Activated T-helper 17 cell treated with anti-CD3 and anti-CD28 coated beads, Interleukin-2, amount 50 U/mL, for 72 hours (primary cell): ENCODE measurements around the gene CNN2. TPM values are rescaled to one million over a fixed set of nuclear protein-coding genes. Genes with fewer than 3 reads are reported as not detected.

Experiments used
- ATAC-seq: fragments of 150-1000 bp; cut with Tn5 transposase; replicated peaks from 2 replicates; pipeline ENCODE4 v1.10.0; 2021; ENCODE audit warnings: mild to moderate bottlenecking, moderate library complexity
- H3K27ac Mint-ChIP-seq: one replicate; pipeline ENCODE4 v1.8.0; 2022; ENCODE audit warnings: mixed read lengths
- H3K27me3 Mint-ChIP-seq: one replicate; pipeline ENCODE4 v1.8.0; 2022; ENCODE audit warnings: mixed read lengths
- H3K36me3 Mint-ChIP-seq: one replicate; pipeline ENCODE4 v1.8.0; 2022; ENCODE audit warnings: low read depth, mild to moderate bottlenecking, mixed read lengths
- H3K4me1 Mint-ChIP-seq: one replicate; pipeline ENCODE4 v1.8.0; 2022; ENCODE audit warnings: mixed read lengths
- H3K4me3 Mint-ChIP-seq: one replicate; pipeline ENCODE4 v1.8.0; 2022; ENCODE audit warnings: mild to moderate bottlenecking, mixed read lengths
- H3K9me3 Mint-ChIP-seq: one replicate; pipeline ENCODE4 v1.8.0; 2022; ENCODE audit warnings: mixed read lengths
- total RNA-seq, 2 donors: library from RNA; stranded (reverse); gene quantifications; one replicate each; pipeline ENCODE4 v1.2.3, GENCODE V29; 2022

CNN2 gene
- total RNA-seq, 2 donors from 2014 or later = 152 to 246 TPM

- no peaks in the 10 kb centered on the region for H3K27me3 Mint-ChIP-seq
- no peak overlapping the region for H3K27ac Mint-ChIP-seq
- H3K36me3 Mint-ChIP-seq = peaks cover 32% of the 10 kb centered on the region
- H3K4me3 Mint-ChIP-seq = no peak overlapping the region
- no peak for ATAC-seq
- H3K4me1 Mint-ChIP-seq = no peaks in the 10 kb centered on the region
- H3K9me3 Mint-ChIP-seq = no peaks in the 10 kb centered on the region
Observed at GRCh38 chr19:991932-992669, 34.3 kb upstream of the CNN2 start.

DNA sequence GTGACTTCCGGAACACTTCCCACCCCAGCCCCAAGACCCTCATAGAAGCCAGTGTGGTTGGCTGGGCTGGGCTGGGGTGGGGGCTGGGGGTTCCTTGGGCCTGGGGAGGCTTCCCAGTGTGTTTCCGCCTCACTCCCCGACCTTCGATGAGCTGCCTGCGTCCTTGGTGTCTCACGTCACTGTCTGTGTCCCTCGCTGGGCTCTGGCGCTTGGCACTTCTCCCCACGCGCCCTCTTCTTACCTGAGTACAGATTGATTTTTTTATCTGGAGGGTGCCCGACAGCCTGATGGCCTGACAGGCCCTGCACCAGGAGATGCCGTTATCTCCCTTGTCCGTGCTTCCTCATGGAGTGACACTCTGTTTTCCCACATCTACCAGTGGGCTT is 33.7 kb upstream of the CNN2 start:
- peaks cover 28% of the 10 kb centered on the region for H3K36me3 Mint-ChIP-seq
- H3K27ac Mint-ChIP-seq = no peak overlapping the region
- ATAC-seq = no peak
- no peaks in the 10 kb centered on the region for H3K4me1 Mint-ChIP-seq
- H3K4me3 Mint-ChIP-seq = no peak overlapping the region
- no peaks in the 10 kb centered on the region for H3K27me3 Mint-ChIP-seq
- H3K9me3 Mint-ChIP-seq = no peaks in the 10 kb centered on the region

DNA sequence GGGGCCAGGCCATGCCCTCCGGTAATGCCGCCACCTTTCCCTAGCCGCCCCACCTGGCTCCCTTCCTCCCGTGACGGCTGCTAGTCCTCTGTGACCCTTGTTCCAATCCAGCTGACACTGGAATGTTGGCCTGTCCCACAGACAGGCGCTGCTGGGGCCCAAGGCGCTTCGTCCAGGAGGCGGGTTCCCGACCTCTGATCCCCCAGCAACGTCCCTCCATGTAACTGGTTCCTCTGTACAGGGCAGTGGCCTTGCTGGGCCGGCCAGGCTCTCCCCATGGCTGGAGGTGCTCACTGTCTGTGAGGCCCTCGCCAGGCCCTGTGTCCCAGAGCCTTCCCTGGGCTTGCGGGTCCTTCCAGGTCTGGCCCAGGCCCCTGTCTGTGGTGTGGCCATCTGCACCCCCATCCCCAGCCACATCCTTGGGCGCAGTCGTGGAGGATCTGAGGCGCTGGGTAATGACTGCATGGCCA is 33.0 kb upstream of the CNN2 start:
- H3K4me1 Mint-ChIP-seq = no peaks in the 10 kb centered on the region
- no peak overlapping the region for H3K27ac Mint-ChIP-seq
- no peak for ATAC-seq
- H3K36me3 Mint-ChIP-seq = peaks cover 21% of the 10 kb centered on the region
- no peaks in the 10 kb centered on the region for H3K27me3 Mint-ChIP-seq
- no peak overlapping the region for H3K4me3 Mint-ChIP-seq
- no peaks in the 10 kb centered on the region for H3K9me3 Mint-ChIP-seq

DNA sequence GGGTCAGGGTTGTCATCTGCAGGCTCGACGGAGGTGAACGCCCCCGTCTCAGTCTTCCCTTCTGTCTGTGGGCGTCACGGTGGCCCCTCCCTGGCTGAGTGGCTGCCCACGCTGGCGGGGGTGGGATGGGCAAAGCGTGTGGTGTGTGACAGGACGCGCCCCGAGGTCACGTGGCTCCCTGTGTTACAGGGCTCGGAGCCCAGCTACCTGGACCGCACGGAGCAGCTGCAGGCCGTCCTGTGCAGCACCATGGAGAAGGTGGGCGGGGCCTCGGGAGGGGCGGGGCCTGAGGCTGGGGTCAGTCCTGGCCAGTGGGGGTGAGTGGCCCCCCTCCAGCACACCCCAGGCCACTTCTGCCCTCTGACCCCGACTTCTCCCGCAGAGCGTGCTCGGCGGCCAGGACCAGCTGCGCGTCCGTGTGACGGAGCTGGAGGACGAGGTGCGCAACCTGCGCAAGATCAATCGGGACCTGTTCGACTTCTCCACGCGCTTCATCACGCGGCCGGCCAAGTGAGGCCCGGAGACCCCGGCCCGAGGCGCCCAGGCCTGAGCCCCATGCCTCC is 32.5 kb upstream of the CNN2 start:
- no peaks in the 10 kb centered on the region for H3K4me1 Mint-ChIP-seq
- peaks cover 17% of the 10 kb centered on the region for H3K36me3 Mint-ChIP-seq
- no peak for ATAC-seq
- H3K27me3 Mint-ChIP-seq = peaks cover 3% of the 10 kb centered on the region
- no peaks in the 10 kb centered on the region for H3K9me3 Mint-ChIP-seq
- no peak overlapping the region for H3K27ac Mint-ChIP-seq
- no peak overlapping the region for H3K4me3 Mint-ChIP-seq

DNA sequence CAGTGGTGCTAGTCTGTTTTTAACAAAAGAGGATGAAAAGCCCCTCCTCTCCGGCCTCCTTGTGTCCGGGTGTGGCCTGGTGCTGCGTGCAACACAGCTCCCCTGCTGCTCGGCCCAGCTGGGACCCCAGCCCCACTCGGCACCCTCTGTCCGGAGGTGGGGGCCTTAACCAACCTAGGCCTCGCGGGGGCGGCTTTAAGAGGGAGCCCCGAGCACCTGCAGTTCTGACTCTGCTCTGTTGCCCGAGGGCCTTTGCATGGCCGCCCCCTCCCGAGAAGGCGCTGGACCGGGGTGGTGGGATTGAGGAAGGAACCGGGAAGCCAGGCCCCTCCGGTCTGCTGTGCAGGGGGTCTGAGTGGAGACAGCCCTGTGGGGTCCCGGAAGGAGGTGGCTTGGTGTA is 31.9 kb upstream of the CNN2 start:
- no peak for ATAC-seq
- no peak overlapping the region for H3K27ac Mint-ChIP-seq
- H3K4me1 Mint-ChIP-seq = no peaks in the 10 kb centered on the region
- no peaks in the 10 kb centered on the region for H3K9me3 Mint-ChIP-seq
- H3K27me3 Mint-ChIP-seq = peaks cover 9% of the 10 kb centered on the region
- H3K36me3 Mint-ChIP-seq = peaks cover 16% of the 10 kb centered on the region
- no peak overlapping the region for H3K4me3 Mint-ChIP-seq

DNA sequence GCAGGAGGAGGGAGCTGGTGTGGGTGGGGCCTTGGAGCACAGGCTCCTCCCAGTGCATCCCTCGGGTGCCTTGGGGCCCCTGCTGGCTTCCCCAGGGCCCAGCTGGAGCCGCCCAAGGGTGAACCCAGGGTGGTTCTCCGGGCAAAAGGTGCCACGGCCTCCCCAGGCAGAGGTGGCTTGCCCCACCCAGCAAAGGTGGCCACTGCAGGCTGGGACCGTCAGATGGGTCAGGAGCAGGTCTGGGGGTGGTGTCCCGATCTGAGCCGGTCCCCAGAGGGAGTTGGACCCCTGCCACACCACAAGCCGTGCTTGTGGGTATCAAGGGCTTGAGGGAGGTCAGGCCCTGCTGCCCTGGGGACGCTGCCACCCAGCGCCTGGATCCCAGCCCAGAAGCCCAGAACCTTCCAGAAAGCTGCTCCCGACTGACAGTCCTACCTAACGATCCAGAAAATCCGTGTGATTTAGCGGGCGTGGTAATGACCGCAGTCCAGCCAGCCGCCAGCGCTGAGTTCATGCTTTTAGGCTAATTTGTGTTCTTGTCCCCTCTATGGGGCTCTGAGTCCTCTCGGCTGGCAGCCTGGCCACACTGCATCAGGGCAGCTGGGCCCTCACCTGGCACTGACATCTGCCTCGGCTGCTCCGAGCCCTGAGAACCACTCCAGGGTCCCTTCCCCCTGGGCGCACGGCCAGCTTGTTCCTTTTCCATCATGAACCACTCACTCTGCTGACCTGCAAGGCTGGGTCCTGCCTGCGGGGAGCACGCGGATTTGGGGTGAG is 31.2 kb upstream of the CNN2 start:
- H3K27me3 Mint-ChIP-seq = peaks cover 9% of the 10 kb centered on the region
- no peak for ATAC-seq
- no peak overlapping the region for H3K27ac Mint-ChIP-seq
- H3K4me1 Mint-ChIP-seq = no peaks in the 10 kb centered on the region
- no peak overlapping the region for H3K4me3 Mint-ChIP-seq
- no peaks in the 10 kb centered on the region for H3K9me3 Mint-ChIP-seq
- peaks cover 16% of the 10 kb centered on the region for H3K36me3 Mint-ChIP-seq

DNA sequence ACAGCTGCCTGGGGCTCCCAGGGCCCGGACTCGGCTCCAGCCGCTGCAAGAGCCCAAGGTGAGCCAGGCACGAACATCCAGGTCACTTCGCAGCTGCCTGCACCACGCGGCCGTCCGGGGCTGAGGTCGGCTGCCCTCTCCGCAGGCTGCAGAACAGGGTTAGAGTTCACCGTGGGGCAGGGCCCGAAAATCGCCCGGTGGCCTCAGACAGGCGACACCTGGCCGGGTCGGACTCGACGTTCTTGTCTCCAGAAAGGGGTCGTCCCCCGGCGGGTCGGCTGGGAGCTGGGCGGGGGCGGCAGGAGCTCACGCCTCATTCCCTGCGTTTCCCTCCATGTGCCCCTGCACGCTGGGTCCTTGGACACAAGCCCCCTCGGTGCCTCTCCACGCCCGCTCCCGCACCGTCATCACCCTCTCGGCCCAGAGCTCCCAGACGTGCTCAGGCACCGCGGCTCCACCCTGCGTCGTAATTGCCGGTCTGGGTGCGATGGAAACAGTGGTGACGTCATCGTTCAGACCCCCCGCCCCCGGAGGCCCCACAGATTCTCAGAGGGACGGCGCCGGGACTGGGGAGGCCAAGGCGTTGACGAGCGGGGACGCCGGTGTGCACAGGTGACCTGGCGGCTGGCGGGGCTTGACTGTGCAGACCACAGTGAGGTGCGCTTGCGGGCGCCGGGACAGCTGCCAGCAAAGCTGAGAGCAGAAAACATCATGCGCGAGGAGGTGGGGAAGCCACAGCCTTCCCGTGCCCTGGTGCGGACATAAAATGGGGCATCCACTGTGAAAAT is 30.2 kb upstream of the CNN2 start:
- H3K36me3 Mint-ChIP-seq = peaks cover 16% of the 10 kb centered on the region
- peak overlapping the region; percentile 49 for H3K4me3 Mint-ChIP-seq
- peak; percentile 65 for ATAC-seq
- no peaks in the 10 kb centered on the region for H3K9me3 Mint-ChIP-seq
- peaks cover 11% of the 10 kb centered on the region for H3K27me3 Mint-ChIP-seq
- no peak overlapping the region for H3K27ac Mint-ChIP-seq
- H3K4me1 Mint-ChIP-seq = no peaks in the 10 kb centered on the region

- H3K36me3 Mint-ChIP-seq = peaks cover 11% of the 10 kb centered on the region
- no peak for ATAC-seq
- no peak overlapping the region for H3K27ac Mint-ChIP-seq
- H3K4me1 Mint-ChIP-seq = peaks cover 5% of the 10 kb centered on the region
- H3K9me3 Mint-ChIP-seq = no peaks in the 10 kb centered on the region
- peaks cover 17% of the 10 kb centered on the region for H3K27me3 Mint-ChIP-seq
- H3K4me3 Mint-ChIP-seq = no peak overlapping the region
Observed at GRCh38 chr19:998064-998463, 28.3 kb upstream of the CNN2 start.

- Mint-ChIP-seq H3K36me3 (peaks cover 6% of the 10 kb centered on the region), H3K27ac (no peak overlapping the region), H3K27me3 (peaks cover 17% of the 10 kb centered on the region), H3K4me3 (peak overlapping the region; percentile 19), H3K9me3 (no peaks in the 10 kb centered on the region), H3K4me1 (peaks cover 5% of the 10 kb centered on the region)
- ATAC-seq = no peak
Observed at GRCh38 chr19:999379-999719, 27.1 kb upstream of the CNN2 start.

DNA sequence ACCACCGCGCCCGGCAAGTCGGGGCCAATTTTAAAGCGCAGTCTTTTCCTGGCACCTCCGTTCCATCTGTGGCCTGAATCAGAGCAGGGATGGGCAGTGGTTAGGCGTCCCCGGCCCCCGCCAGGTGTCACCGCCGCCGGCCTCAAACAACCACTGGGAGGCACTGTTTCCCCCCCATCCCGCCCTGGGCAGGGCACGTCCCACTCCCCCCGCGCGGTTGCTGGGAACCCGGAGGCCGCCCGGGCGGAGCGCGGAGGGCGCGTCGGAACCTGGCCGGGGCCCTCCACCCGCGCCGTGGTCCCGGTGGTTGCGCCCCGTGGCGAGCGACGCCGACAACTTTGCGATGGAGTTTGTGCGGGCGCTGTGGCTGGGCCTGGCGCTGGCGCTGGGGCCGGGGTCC is 26.3 kb upstream of the CNN2 start, which contains the start of gene GRIN3B:
Gene GRIN3B (plus strand): TSS at position 325 of the 400 bp plus-strand sequence. CDS start 19 bp downstream, at position 344.
- H3K4me1 Mint-ChIP-seq = peaks cover 5% of the 10 kb centered on the region
- H3K4me3 Mint-ChIP-seq = peak within 1 kb of the TSS; percentile 19
- ATAC-seq = peak; percentile 67
- H3K27ac Mint-ChIP-seq = no peak within 1 kb of the TSS
- peaks cover 6% of the 10 kb centered on the region for H3K36me3 Mint-ChIP-seq
- no peaks in the 10 kb centered on the region for H3K9me3 Mint-ChIP-seq
- H3K27me3 Mint-ChIP-seq = peaks cover 17% of the 10 kb centered on the region

DNA sequence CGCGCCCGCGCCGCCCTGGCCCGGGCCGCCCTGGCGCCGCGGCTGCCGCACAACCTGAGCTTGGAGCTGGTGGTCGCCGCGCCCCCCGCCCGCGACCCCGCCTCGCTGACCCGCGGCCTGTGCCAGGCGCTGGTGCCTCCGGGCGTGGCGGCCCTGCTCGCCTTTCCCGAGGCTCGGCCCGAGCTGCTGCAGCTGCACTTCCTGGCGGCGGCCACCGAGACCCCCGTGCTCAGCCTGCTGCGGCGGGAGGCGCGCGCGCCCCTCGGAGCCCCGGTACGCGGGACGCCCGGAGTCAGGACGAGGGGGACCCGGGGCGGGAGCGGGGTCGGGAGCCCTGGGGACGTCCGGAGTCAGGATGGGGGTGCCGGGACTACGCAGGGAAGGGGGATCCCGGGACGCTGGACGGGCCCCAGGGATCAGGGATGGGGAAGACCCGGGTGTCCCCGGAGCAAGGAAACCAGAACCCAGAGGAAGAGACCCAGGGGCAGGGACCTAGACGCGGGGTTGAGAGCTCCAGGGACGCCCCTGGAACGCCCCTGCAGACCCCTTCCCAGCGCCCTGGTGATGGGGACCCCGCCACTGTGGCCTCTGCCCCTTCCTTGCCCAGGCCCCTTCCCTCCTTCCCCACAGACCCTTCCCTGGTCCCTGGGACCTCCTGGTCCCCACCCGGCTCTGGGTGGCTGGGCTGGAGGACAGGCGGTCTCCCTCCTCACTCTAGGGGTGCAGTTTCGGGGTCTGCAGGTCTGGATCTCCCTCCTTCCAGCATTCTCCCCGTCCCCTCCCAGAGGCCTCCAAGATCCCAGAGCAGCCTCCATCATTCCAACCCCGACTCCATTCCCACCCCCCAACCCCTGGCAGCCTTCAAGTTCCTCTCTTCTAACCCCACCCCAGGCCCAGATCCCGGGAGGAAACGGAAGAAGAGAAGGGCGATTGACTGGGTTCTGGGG is 25.5 kb upstream of the CNN2 start:
- no peaks in the 10 kb centered on the region for H3K9me3 Mint-ChIP-seq
- no peak for ATAC-seq
- H3K4me3 Mint-ChIP-seq = no peak overlapping the region
- H3K4me1 Mint-ChIP-seq = peaks cover 5% of the 10 kb centered on the region
- peaks cover 17% of the 10 kb centered on the region for H3K27me3 Mint-ChIP-seq
- peaks cover 6% of the 10 kb centered on the region for H3K36me3 Mint-ChIP-seq
- H3K27ac Mint-ChIP-seq = no peak overlapping the region

DNA sequence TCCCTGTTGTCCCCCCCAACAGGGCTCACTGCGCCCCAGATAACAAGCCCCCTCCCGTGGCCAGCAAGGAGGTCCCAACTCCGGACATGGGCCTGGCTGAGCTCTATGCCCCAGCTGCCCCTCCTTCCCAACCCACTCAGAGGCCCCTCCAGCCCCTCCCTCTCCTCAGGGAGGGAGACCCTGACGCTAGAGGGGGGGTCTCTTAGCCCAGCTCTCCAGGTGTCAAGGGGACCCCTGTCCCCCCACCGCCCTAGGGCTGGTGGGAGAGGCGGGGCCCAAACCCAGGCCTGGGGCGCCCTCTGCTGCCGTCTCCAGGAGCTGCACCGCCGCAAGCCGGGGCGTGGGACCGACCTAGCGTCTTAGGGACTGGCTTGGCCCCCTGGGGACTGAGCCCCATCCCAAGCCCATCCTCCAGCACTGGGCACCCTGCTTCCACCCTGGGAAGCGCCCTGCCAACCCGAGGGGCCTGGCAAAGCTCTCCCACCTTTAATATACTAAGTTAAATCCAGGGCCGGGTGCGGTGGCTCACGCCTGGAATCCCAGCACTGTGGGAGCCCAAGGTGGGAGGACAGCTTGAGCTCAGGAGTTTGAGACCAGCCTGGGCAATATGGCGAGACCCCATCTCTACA is 24.8 kb upstream of the CNN2 start:
- Mint-ChIP-seq H3K27ac (no peak overlapping the region), H3K4me1 (peaks cover 5% of the 10 kb centered on the region), H3K27me3 (peaks cover 17% of the 10 kb centered on the region), H3K4me3 (no peak overlapping the region), H3K9me3 (no peaks in the 10 kb centered on the region), H3K36me3 (peaks cover 6% of the 10 kb centered on the region)
- peak; percentile 75 for ATAC-seq

GRCh38 chr19:1002600-1002999 is 23.8 kb upstream of the CNN2 start:
- no peak overlapping the region for H3K4me3 Mint-ChIP-seq
- no peaks in the 10 kb centered on the region for H3K9me3 Mint-ChIP-seq
- H3K4me1 Mint-ChIP-seq = peaks cover 5% of the 10 kb centered on the region
- no peak for ATAC-seq
- peaks cover 17% of the 10 kb centered on the region for H3K27me3 Mint-ChIP-seq
- H3K27ac Mint-ChIP-seq = no peak overlapping the region
- H3K36me3 Mint-ChIP-seq = peaks cover 6% of the 10 kb centered on the region
